HCT116 (cell line): ENCODE data around the gene RABGAP1.

Experiments used
- CEBPB ChIP-seq: IDR thresholded peaks from 2 replicates; pipeline ENCODE4 v1.6.1; 2012; ENCODE audit warnings: low read depth
- CTCF ChIP-seq, 3 experiments: fragments of 200-600 bp in 1 of 3; sonication (generic) in 1 of 3; IDR thresholded peaks in 2 of 3; conservative IDR thresholded peaks in 1 of 3; 2 replicates each; pipeline ENCODE4 v1.5.1; 2012 to 2017; ENCODE audit warnings: low read depth in 2 of 3, low read length in 2 of 3, antibody characterized with exemption in 1 of 3, borderline replicate concordance in 1 of 3, control low read depth in 1 of 3, mild to moderate bottlenecking in 1 of 3, mixed read lengths in 1 of 3, mixed run types in 1 of 3, moderate library complexity in 1 of 3; ENCODE audit not compliant: insufficient read depth in 1 of 3
- EZH2 ChIP-seq: fragments of 200-600 bp; sonication (generic); IDR thresholded peaks from 2 replicates; pipeline ENCODE4 v1.6.1; 2017; ENCODE audit warnings: antibody characterized with exemption, mixed run types
- POLR2A ChIP-seq: IDR thresholded peaks from 2 replicates; pipeline ENCODE4 v1.7.0; 2011; ENCODE audit warnings: borderline replicate concordance; ENCODE audit not compliant: insufficient read depth, insufficient read length; ENCODE audit errors: extremely low read depth
- REST ChIP-seq: IDR thresholded peaks from 2 replicates; pipeline ENCODE4 v1.6.1; 2012; ENCODE audit warnings: low read depth
- TF ChIP-seq, protein P1 (sequence below): IDR thresholded peaks from 2 replicates; pipeline ENCODE4 v1.6.1; 2012

- TF ChIP-seq CTCF (IDR thresholded peaks at IDR 0.05 in 2 of 3, conservative IDR thresholded peaks at IDR 0.05 in 1 of 3; ENCODE audit: borderline replicate concordance in 1 of 3, insufficient read depth in 1 of 3, low read depth in 2 of 3, low read length in 2 of 3) (no peak), CEBPB (no peak), REST (no peak), POLR2A (no peak), EZH2 (no peak)
- TF ChIP-seq, protein P1, sequence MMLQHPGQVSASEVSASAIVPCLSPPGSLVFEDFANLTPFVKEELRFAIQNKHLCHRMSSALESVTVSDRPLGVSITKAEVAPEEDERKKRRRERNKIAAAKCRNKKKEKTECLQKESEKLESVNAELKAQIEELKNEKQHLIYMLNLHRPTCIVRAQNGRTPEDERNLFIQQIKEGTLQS = no peak
These were observed 112.9 kb downstream of the RABGAP1 start for GRCh38 chr9:123053711-123054110.
